ENCODE results near the gene CCDC159. TPM values are rescaled to one million over a fixed set of nuclear protein-coding genes. Genes with fewer than 3 reads are reported as not detected.

Gene CCDC159
- total and polyA plus RNA-seq, 7 donors, result 2.4 to 9.2 (median 5.3) TPM

DNA sequence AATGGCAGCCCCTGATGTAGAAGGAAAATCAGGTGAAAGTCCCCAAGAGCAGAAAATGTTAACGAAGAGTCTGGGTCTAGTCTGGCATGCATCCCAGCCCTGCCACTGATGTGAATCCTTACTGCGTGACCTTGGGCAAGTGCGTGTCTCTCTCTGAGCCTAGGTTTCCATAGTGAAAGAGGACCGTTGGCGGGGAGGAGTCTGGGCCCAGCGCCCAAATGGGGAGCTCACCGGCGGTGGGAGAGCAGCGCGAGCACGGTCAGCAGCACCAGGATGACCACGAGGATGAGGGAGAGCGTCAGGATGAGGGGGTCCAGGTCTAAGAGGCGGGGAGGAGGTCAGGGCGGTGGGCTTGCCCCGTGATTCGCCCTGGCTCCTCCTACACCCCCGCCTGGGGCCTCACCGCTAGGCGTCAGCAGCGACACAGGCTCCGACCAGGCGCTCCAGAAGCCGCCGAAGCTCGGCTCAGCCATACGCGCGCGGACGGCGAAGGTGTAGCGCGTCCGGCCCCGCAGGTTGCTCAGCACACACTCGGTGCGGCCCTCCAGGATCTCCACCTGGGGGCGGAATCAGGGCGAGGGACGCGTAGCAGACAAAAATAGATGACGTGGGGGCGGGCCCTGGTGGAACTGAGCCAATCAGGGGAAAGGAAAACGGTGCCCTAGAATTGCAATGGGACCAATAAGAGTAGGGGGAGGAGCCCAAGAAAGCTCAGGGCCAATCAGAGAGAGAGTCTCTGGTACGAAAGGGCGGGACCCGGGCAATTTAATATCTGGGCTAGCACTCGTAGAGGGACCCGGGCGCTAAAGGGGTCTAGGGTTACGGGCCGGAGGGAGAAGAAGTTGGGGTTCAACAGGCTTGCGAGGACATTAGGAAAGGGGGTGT, 34.6 kb downstream of the CCDC159 start:
- Histone ChIP-seq H3K36me3 (ENCODE audit: insufficient read depth in 1 of 2, low read depth in 1 of 2) (no peaks in the 10 kb centered on the region), H3K9me3 (no peaks in the 10 kb centered on the region), H3K27me3 (ENCODE audit: insufficient read depth in 3 of 3, low read length in 2 of 3) (peaks cover 0 to 24% (median 8%) of the 10 kb centered on the region in 3 donors), H3K4me3 (peak overlapping the region; percentile 74), H3K4me1 (peaks cover 39% of the 10 kb centered on the region), H3K27ac (peak overlapping the region; percentile 70)
- TF ChIP-seq, protein P1, sequence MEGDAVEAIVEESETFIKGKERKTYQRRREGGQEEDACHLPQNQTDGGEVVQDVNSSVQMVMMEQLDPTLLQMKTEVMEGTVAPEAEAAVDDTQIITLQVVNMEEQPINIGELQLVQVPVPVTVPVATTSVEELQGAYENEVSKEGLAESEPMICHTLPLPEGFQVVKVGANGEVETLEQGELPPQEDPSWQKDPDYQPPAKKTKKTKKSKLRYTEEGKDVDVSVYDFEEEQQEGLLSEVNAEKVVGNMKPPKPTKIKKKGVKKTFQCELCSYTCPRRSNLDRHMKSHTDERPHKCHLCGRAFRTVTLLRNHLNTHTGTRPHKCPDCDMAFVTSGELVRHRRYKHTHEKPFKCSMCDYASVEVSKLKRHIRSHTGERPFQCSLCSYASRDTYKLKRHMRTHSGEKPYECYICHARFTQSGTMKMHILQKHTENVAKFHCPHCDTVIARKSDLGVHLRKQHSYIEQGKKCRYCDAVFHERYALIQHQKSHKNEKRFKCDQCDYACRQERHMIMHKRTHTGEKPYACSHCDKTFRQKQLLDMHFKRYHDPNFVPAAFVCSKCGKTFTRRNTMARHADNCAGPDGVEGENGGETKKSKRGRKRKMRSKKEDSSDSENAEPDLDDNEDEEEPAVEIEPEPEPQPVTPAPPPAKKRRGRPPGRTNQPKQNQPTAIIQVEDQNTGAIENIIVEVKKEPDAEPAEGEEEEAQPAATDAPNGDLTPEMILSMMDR (IDR thresholded peaks at IDR 0.05), result peak; percentile 65
- intact Hi-C loops (cut with DNase I), result loop anchor here (5.0 kb wide), 3 partner anchors 41 to 206 kb away; partner anchors contain the start of gene ELAVL3 (in 1 of the 2)
- peak; percentile 95 to 97 for DNase-seq
- 1 to 2% (median 1%) methylated on average over 44 to 54 of the region's 54 CpGs for WGBS, 3 donors
- peak; percentile 94 to 97 (median 96) for ATAC-seq

DNA sequence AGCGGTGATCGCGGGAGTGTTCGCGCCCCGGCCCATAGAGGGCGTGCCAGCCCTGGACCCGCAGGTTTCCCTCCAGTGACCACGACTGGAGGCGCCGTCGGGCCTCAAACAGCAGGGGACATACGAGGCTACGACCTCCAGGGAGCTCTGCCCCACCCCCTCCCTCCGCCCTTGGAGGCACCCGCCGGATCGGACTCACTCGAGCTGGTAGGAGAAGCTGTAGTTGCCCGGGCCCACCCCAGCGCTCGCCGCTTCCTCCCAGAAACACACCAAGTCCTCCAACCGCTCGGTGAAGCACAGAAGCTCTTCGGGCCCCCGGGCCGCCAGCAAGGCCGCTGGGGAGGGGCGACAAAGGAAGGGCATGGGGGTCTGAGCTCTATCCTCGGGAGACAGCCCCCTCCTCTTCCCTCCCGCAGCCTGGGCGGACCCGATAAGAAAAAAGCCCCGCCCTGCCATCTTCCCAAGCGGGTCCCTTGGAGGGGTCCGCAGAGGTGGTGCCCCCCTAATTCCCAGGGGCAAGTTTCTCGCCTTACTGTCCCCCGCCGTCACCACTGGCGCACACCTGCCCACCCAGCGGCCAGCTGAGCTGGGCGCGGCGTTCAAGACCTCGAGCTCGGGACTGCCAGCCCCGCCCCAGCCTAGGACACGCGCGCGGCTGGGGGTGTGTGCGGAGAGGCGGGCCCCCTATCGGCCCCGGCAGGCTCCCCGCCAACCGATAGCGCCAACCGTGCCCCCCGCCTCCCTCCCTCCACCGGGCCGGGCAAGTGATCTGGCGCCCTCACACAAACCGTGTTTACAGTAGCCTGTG, 36.8 kb downstream of the CCDC159 start:
- ATAC-seq (peak in 2 of 4 donors; percentile 25 to 36), DNase-seq (peak; percentile 51 to 71)
- TF ChIP-seq, protein P1 (IDR thresholded peaks at IDR 0.05), result peak; percentile 57
- peaks cover 0 to 24% (median 8%) of the 10 kb centered on the region in 3 donors for H3K27me3 ChIP-seq (ENCODE audit: insufficient read depth in 3 of 3, low read length in 2 of 3)
- H3K4me1 ChIP-seq, result peaks cover 22% of the 10 kb centered on the region
- no peaks in the 10 kb centered on the region for H3K9me3 ChIP-seq
- H3K27ac ChIP-seq, result no peak overlapping the region
- peak overlapping the region; percentile 53 for H3K4me3 ChIP-seq
- intact Hi-C loops (cut with DNase I), result loop anchor here (5.0 kb wide), 3 partner anchors 39 to 204 kb away; partner anchors contain the start of gene ELAVL3 (in 1 of the 2)
- 1 to 2% (median 1%) methylated on average over 51 to 65 of the region's 65 CpGs for WGBS, 3 donors
- H3K36me3 ChIP-seq (ENCODE audit: insufficient read depth in 1 of 2, low read depth in 1 of 2), result no peaks in the 10 kb centered on the region

DNA sequence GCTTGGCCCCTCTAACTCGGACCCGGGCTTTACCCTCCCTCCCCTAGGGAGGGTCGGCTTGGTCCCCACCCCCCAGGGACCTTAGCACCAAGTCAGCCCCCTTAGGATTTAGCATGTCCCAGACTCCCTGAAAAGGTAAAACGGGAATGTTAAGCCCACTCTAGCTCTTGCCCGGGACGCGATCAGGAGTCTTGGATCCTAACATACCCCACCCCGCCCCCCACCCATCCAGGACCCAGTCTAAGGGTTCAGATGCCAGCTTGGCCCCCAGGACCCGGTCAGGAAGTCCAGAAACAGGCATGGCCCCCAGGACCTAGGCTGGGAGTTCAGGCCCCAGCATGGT, 37.4 kb downstream of the CCDC159 start:
- TF ChIP-seq, protein P1 (IDR thresholded peaks at IDR 0.05), result no peak
- peaks cover 22% of the 10 kb centered on the region for H3K4me1 ChIP-seq
- ATAC-seq (no peak), DNase-seq (no peak)
- H3K4me3 ChIP-seq, result peak overlapping the region; percentile 53
- no peaks in the 10 kb centered on the region for H3K9me3 ChIP-seq
- H3K36me3 ChIP-seq (ENCODE audit: insufficient read depth in 1 of 2, low read depth in 1 of 2), result no peaks in the 10 kb centered on the region
- intact Hi-C loops (cut with DNase I), result loop anchor here (5.0 kb wide), 3 partner anchors 39 to 204 kb away; partner anchors contain the start of gene ELAVL3 (in 1 of the 2)
- peaks cover 0 to 24% (median 8%) of the 10 kb centered on the region in 3 donors for H3K27me3 ChIP-seq (ENCODE audit: insufficient read depth in 3 of 3, low read length in 2 of 3)
- no peak overlapping the region for H3K27ac ChIP-seq
- 2 to 3% (median 3%) methylated on average over 7 to 9 of the region's 9 CpGs for WGBS, 3 donors

DNA sequence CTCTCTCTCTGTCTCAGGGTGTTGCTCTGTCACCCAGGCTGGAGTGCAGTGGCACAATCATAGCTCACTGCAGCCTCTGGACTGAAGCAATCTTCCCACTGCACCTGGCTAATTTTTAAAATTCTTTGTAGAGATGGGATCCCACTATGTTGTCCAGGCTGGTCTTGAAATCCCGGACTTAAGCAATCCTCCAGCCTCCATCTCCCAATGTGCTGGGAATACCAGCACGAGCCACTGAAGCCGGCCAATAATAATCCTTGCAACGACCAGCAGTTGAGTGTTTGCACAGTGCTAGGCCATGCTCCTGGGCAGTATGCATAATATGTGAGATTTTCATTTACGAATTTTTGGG, 38.4 kb downstream of the CCDC159 start:
- intact Hi-C loops (cut with DNase I), result loop anchor here (5.0 kb wide), 3 partner anchors 38 to 203 kb away; partner anchors contain the start of gene ELAVL3 (in 1 of the 2)
- H3K36me3 ChIP-seq (ENCODE audit: insufficient read depth in 1 of 2, low read depth in 1 of 2), result no peaks in the 10 kb centered on the region
- 83 to 85% (median 83%) methylated on average over 5 of the region's 5 CpGs for WGBS, 3 donors
- no peak overlapping the region for H3K4me3 ChIP-seq
- H3K9me3 ChIP-seq, result no peaks in the 10 kb centered on the region
- H3K27ac ChIP-seq, result no peak overlapping the region
- no peak for DNase-seq
- H3K4me1 ChIP-seq, result peaks cover 22% of the 10 kb centered on the region
- TF ChIP-seq, protein P1 (IDR thresholded peaks at IDR 0.05), result no peak
- peaks cover 0 to 24% (median 8%) of the 10 kb centered on the region in 3 donors for H3K27me3 ChIP-seq (ENCODE audit: insufficient read depth in 3 of 3, low read length in 2 of 3)
- no peak for ATAC-seq
